Urinary bladder (tissue), 4 donors: Measurements from ENCODE around the gene TEX9. TPM values are rescaled to one million over a fixed set of nuclear protein-coding genes. Genes with fewer than 3 reads are reported as not detected.
"Not testable (repeated sequence)": the region's sequence is repeated elsewhere in the genome, so short reads cannot be mapped to it uniquely, and the experiment has no call there.

ENCODE experiments used
- DNase-seq: peaks from one replicate; pipeline ENCODE4 v3.0.0-alpha.2; 2015; ENCODE audit errors: extremely low spot score
- H3K27ac ChIP-seq: one replicate; pipeline ENCODE4 v1.5.1; 2013; ENCODE audit warnings: low read depth, mild to moderate bottlenecking, moderate library complexity
- H3K36me3 ChIP-seq: one replicate; pipeline ENCODE4 v1.6.1; 2013; ENCODE audit warnings: mild to moderate bottlenecking, moderate library complexity; ENCODE audit not compliant: insufficient read depth
- H3K4me1 ChIP-seq: one replicate; pipeline ENCODE4 v1.6.1; 2013; ENCODE audit warnings: mild to moderate bottlenecking, moderate library complexity; ENCODE audit not compliant: insufficient read depth
- H3K4me3 ChIP-seq: one replicate; pipeline ENCODE4 v1.5.1; 2013; ENCODE audit warnings: low read depth, low read length
- WGBS: extraction: QIAGEN DNeasy Blood & Tissue Kit; methylation state at CpG from one replicate; pipeline ENCODE4 v1.1.7; 2013; 5-methylcytosine and 5-hydroxymethylcytosine counted together
- polyA plus RNA-seq: library from polyadenylated mRNA; stranded (reverse); fragments of 200-250 nt; gene quantifications from one replicate; pipeline ENCODE4 v1.2.3, GENCODE V29; 2013
- total RNA-seq: library from RNA; depleted of rRNA; stranded (reverse); fragments of >200 nt; gene quantifications from one replicate; pipeline ENCODE4 v1.2.3, GENCODE V29; 2014
- donor health status: healthy with polysubstance abuse.
- donor health status: healthy.

TEX9 gene
- total and polyA plus RNA-seq, 2 donors: 1.6 to 17.3 TPM

GRCh38 chr15:56383010-56383409, 17.8 kb downstream of the TEX9 start:
- DNase-seq: no peak
- no peak overlapping the region for H3K27ac ChIP-seq
- no peaks in the 10 kb centered on the region for H3K4me1 ChIP-seq
- H3K36me3 ChIP-seq: no peaks in the 10 kb centered on the region
- no peak overlapping the region for H3K4me3 ChIP-seq
- WGBS: 95% methylated on average over 3 of the region's 3 CpGs

GRCh38 chr15:56385908-56386307, 20.7 kb downstream of the TEX9 start:
- Histone ChIP-seq H3K4me3 (no peak overlapping the region), H3K4me1 (no peaks in the 10 kb centered on the region)
- WGBS: 89% methylated on average over 3 of the region's 3 CpGs

GRCh38 chr15:56390739-56391267, 25.6 kb downstream of the TEX9 start:
- WGBS: 96% methylated on average over 2 of the region's 2 CpGs
- H3K4me1 ChIP-seq: no peaks in the 10 kb centered on the region
- H3K36me3 ChIP-seq: no peaks in the 10 kb centered on the region

More at GRCh38 chr15:56385908-56386307, 20.7 kb downstream of the TEX9 start:
- no peaks in the 10 kb centered on the region for H3K36me3 ChIP-seq
- H3K27ac ChIP-seq: no peak overlapping the region
- DNase-seq: no peak

GRCh38 chr15:56393277-56393676, 28.1 kb downstream of the TEX9 start:
- Histone ChIP-seq H3K27ac (no peak overlapping the region), H3K4me3 (no peak overlapping the region), H3K36me3 (no peaks in the 10 kb centered on the region), H3K4me1 (no peaks in the 10 kb centered on the region)
- no peak for DNase-seq
- WGBS: 69% methylated on average over 1 of the region's 1 CpG

More at GRCh38 chr15:56390739-56391267, 25.6 kb downstream of the TEX9 start:
- no peak overlapping the region for H3K4me3 ChIP-seq
- no peak overlapping the region for H3K27ac ChIP-seq
- DNase-seq: no peak

GRCh38 chr15:56394909-56395308, 29.7 kb downstream of the TEX9 start:
- no peak for DNase-seq
- Histone ChIP-seq H3K4me1 (no peaks in the 10 kb centered on the region), H3K4me3 (no peak overlapping the region), H3K36me3 (no peaks in the 10 kb centered on the region), H3K27ac (no peak overlapping the region)
- 93% methylated on average over 1 of the region's 1 CpG for WGBS

- not testable (repeated sequence) for H3K36me3 ChIP-seq, H3K4me3 ChIP-seq, DNase-seq, H3K4me1 ChIP-seq, H3K27ac ChIP-seq
- 93% methylated on average over 3 of the region's 3 CpGs for WGBS
These were observed 32.1 kb downstream of the TEX9 start for GRCh38 chr15:56397325-56397724.

GRCh38 chr15:56399209-56399608, 34.0 kb downstream of the TEX9 start:
- 96% methylated on average over 11 of the region's 11 CpGs for WGBS
- not testable (repeated sequence) for H3K4me3 ChIP-seq, H3K36me3 ChIP-seq, H3K4me1 ChIP-seq, H3K27ac ChIP-seq, DNase-seq

GRCh38 chr15:56410721-56411120, 45.5 kb downstream of the TEX9 start:
- no peak for DNase-seq
- Histone ChIP-seq H3K4me3 (no peak overlapping the region), H3K36me3 (no peaks in the 10 kb centered on the region), H3K27ac (no peak overlapping the region), H3K4me1 (no peaks in the 10 kb centered on the region)

- Histone ChIP-seq H3K4me1 (no peaks in the 10 kb centered on the region), H3K4me3 (no peak overlapping the region), H3K27ac (no peak overlapping the region), H3K36me3 (no peaks in the 10 kb centered on the region)
- DNase-seq: no peak
- 62% methylated on average over 2 of the region's 2 CpGs for WGBS
These were observed 46.0 kb downstream of the TEX9 start for GRCh38 chr15:56411122-56411749.

GRCh38 chr15:56413114-56413733, 48.0 kb downstream of the TEX9 start:
- not testable (repeated sequence) for H3K27ac ChIP-seq, H3K4me3 ChIP-seq, DNase-seq, H3K36me3 ChIP-seq, H3K4me1 ChIP-seq
- WGBS: 74% methylated on average over 1 of the region's 1 CpG

GRCh38 chr15:56425276-56425675, 60.0 kb downstream of the TEX9 start:
- no peak for DNase-seq
- Histone ChIP-seq H3K4me3 (no peak overlapping the region), H3K27ac (no peak overlapping the region), H3K4me1 (no peaks in the 10 kb centered on the region), H3K36me3 (no peaks in the 10 kb centered on the region)

- Histone ChIP-seq H3K4me1 (no peaks in the 10 kb centered on the region), H3K4me3 (no peak overlapping the region), H3K36me3 (no peaks in the 10 kb centered on the region), H3K27ac (no peak overlapping the region)
- 100% methylated on average over 1 of the region's 1 CpG for WGBS
- no peak for DNase-seq
These were observed 60.8 kb downstream of the TEX9 start for GRCh38 chr15:56425976-56426375.

GRCh38 chr15:56428821-56429458, 63.7 kb downstream of the TEX9 start:
- no peak overlapping the region for H3K27ac ChIP-seq
- no peak overlapping the region for H3K4me3 ChIP-seq
- H3K36me3 ChIP-seq: no peaks in the 10 kb centered on the region
- H3K4me1 ChIP-seq: no peaks in the 10 kb centered on the region
- 31% methylated on average over 2 of the region's 2 CpGs for WGBS
- DNase-seq: no peak

GRCh38 chr15:56432304-56432703, 67.1 kb downstream of the TEX9 start:
- no peak for DNase-seq
- Histone ChIP-seq H3K4me1 (no peaks in the 10 kb centered on the region), H3K27ac (no peak overlapping the region), H3K4me3 (no peak overlapping the region), H3K36me3 (no peaks in the 10 kb centered on the region)
- 91% methylated on average over 5 of the region's 5 CpGs for WGBS
